Measurements from ENCODE around the gene PTPRN2.
"Not testable (repeated sequence)": the region's sequence is repeated elsewhere in the genome, so short reads cannot be mapped to it uniquely, and the experiment has no call there.

Gene PTPRN2

DNA sequence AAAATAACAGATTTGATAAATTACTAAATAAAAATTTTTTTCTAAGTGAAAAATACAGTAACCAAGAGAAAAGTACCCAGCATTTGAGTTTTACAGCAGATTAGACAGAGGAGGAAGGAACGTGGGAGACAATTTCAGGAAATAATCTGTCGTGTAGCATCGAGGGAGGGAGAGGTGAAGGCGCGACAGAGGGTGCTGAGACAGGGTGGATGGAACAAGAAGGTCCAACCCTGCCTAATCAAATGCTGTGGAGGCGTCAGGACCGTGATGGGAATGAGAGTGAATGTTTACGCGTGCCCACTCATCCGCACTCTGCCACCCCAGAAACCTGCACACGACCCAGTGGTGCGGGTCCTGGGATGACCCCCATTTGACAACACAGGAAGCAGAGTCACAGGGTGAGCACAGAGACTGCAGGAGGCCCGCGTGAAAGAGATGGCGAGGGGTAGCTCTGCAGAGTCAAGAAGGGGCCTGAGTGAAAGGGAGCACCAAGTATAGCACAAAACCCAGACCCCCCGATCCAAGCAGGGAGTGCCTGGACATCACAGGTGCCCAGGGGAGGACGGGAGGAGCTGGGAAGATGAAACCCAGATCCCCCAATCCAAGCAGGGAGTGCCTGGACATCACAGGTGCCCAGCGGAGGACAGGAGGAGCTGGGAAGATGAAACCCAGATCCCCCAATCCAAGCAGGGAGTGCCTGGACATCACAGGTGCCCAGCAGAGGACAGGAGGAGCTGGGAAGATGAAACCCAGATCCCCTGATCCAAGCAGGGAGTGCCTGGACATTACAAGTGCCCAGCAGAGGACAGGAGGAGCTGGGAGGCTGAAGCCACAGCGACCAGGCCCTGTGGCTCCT is 691.9 kb downstream of the PTPRN2 start:
- H3K27ac ChIP-seq = no peak overlapping the region
- H3K4me3 ChIP-seq = no peak overlapping the region

GRCh38 chr7:157895098-157895497 is 692.5 kb downstream of the PTPRN2 start:
- H3K27ac ChIP-seq; DNase-seq (ENCODE audit: low spot score); H3K4me3 ChIP-seq: not testable (repeated sequence)

More for the DNA sequence above, 691.9 kb downstream of the PTPRN2 start:
- no peak for DNase-seq (ENCODE audit: low spot score)
- no peak for TF ChIP-seq CTCF (IDR thresholded peaks at IDR 0.05)

- no peak for DNase-seq (ENCODE audit: low spot score)
- Histone ChIP-seq H3K27ac (no peak overlapping the region), H3K4me3 (no peak overlapping the region)
- no peak for TF ChIP-seq CTCF (IDR thresholded peaks at IDR 0.05)
These were observed 694.0 kb downstream of the PTPRN2 start for GRCh38 chr7:157893535-157894044.

- DNase-seq (ENCODE audit: low spot score) = no peak
These were observed 694.7 kb downstream of the PTPRN2 start for GRCh38 chr7:157892751-157893523.

DNA sequence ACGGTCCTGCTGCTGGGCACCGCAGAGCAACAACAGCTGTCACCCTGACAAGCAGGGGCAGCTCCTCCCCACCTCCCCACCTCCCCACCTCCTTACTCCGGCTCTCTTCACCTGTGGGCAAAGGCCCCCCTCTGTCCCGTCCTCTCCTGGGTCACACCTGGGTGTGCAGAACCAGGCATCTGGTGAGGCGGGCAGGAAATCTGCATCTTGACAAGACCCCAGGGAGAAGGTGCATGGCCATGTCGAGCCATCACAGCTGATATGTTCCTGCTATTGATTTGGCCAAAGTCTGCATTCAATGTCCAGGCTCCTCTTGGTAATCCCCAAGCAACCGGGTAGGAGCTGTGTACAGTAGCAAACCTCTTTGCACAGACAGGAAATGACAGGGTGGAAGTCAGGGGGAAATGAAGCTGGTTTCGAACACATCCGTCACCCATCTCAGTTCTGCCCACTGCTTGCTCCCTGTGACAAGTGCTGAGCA is 696.7 kb downstream of the PTPRN2 start:
- Histone ChIP-seq H3K4me3 (no peak overlapping the region), H3K27ac (no peak overlapping the region)
- no peak for DNase-seq (ENCODE audit: low spot score)
- no peak for TF ChIP-seq CTCF (IDR thresholded peaks at IDR 0.05)

More at GRCh38 chr7:157892751-157893523, 694.7 kb downstream of the PTPRN2 start:
- Histone ChIP-seq H3K4me3 (no peak overlapping the region), H3K27ac (no peak overlapping the region)
- no peak for TF ChIP-seq CTCF (IDR thresholded peaks at IDR 0.05)

DNA sequence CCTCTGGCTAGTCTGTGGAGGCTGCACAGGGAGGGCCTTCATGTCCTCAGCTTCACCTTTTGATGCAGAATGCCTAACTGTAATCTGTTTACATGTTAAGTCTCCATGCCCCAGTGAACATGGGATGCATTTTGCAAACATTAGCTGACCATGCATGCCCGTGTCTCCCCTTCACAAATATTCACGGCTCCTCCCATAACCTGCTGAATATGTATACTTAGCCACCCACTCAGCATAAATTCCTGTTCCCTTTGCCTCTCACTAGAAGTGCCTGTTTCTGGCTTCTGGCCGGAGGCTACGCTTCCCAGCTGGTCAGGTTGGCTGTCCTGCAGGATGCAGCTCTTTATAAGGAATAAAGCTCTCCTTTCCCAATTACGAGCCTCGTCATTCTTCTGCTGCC is 698.1 kb downstream of the PTPRN2 start:
- Histone ChIP-seq H3K27ac (no peak overlapping the region), H3K4me3 (no peak overlapping the region)
- TF ChIP-seq CTCF (IDR thresholded peaks at IDR 0.05) = no peak
- no peak for DNase-seq (ENCODE audit: low spot score)

GRCh38 chr7:157888579-157888978 is 699.0 kb downstream of the PTPRN2 start:
- no peak for TF ChIP-seq CTCF (IDR thresholded peaks at IDR 0.05)
- DNase-seq (ENCODE audit: low spot score) = no peak
- Histone ChIP-seq H3K4me3 (no peak overlapping the region), H3K27ac (no peak overlapping the region)
